Measurements from ENCODE around the gene ZNF280C. TPM values are rescaled to one million over a fixed set of nuclear protein-coding genes. Genes with fewer than 3 reads are reported as not detected.

Gene ZNF280C
- total RNA-seq, 1 experiment from 2014 or later = 7.8 TPM

GRCh38 chrX:130155564-130155963, 113.1 kb downstream of the ZNF280C start:
- H3K79me2 ChIP-seq (ENCODE audit: low read depth) = 0 out of 2 replicates have a peak, but pooled peaks cover 9% of the 10 kb centered on the region
- TF ChIP-seq EZH2 (IDR thresholded peaks at IDR 0.05; ENCODE audit: low read depth) = no peak
- TF ChIP-seq, protein P1, sequence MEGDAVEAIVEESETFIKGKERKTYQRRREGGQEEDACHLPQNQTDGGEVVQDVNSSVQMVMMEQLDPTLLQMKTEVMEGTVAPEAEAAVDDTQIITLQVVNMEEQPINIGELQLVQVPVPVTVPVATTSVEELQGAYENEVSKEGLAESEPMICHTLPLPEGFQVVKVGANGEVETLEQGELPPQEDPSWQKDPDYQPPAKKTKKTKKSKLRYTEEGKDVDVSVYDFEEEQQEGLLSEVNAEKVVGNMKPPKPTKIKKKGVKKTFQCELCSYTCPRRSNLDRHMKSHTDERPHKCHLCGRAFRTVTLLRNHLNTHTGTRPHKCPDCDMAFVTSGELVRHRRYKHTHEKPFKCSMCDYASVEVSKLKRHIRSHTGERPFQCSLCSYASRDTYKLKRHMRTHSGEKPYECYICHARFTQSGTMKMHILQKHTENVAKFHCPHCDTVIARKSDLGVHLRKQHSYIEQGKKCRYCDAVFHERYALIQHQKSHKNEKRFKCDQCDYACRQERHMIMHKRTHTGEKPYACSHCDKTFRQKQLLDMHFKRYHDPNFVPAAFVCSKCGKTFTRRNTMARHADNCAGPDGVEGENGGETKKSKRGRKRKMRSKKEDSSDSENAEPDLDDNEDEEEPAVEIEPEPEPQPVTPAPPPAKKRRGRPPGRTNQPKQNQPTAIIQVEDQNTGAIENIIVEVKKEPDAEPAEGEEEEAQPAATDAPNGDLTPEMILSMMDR (conservative IDR thresholded peaks at IDR 0.05) = no peak
- H3K9me3 ChIP-seq (ENCODE audit: insufficient read depth, low read depth) = no peaks in the 10 kb centered on the region
- peaks cover 13% of the 10 kb centered on the region for H3K36me3 ChIP-seq (ENCODE audit: low read depth)
- H4K20me1 ChIP-seq (ENCODE audit: insufficient read depth) = no peaks in the 10 kb centered on the region; the same call in 1 of the 2 replicates
- DNase-seq = no peak
- intact Hi-C loops (cut with micrococcal nuclease; ENCODE audit: unreplicated experiment) = no loop called here
- peaks cover 3% of the 10 kb centered on the region; the same call in 1 of the 2 replicates for H3F3A ChIP-seq (ENCODE audit: insufficient read depth, low read depth)
- H3K4me2 ChIP-seq = no peak overlapping the region
- ChIA-PET CTCF (no interaction called here), POLR2A (ENCODE audit: unreplicated experiment) (no interaction called here)
- H3K4me3 ChIP-seq = no peak overlapping the region
- H3K27me3 ChIP-seq (ENCODE audit: insufficient read depth, low read depth) = no peaks in the 10 kb centered on the region
- no peak overlapping the region for H3K27ac ChIP-seq
- BruUV-seq (replicated peaks) = no TSS peak
- no peaks in the 10 kb centered on the region for H3K4me1 ChIP-seq (replicated peaks; ENCODE audit: insufficient read depth)
- no peak overlapping the region for H2AFZ ChIP-seq
- no peaks in the 10 kb centered on the region for H3K9me2 ChIP-seq (ENCODE audit: insufficient read depth)

Other genes with a start within 250 kb of the ZNF280C start
- 53.0 and 60.3 TPM in 2 replicates for gene ELF4, start 158.4 kb downstream of the ZNF280C start, total RNA-seq (2021)
- 70.1 and 83.3 TPM in 2 replicates for gene AIFM1, start 103.1 kb downstream of the ZNF280C start, total RNA-seq (2021)
- gene RAB33A, start 96.9 kb downstream of the ZNF280C start, total RNA-seq (2021) = 0.57 and 0.95 TPM in 2 replicates
- 28.2 and 30.4 TPM in 2 replicates for gene SLC25A14, start 71.0 kb upstream of the ZNF280C start, total RNA-seq (2021)
- not detected in 2 replicates for gene GPR119, start 116.8 kb upstream of the ZNF280C start, total RNA-seq (2021)
- gene RBMX2, start 133.1 kb upstream of the ZNF280C start, total RNA-seq (2021) = 39.1 and 53.6 TPM in 2 replicates

Data from PC-9 (cell line).